Lower leg skin (tissue), 3 donors: ENCODE data around the gene FARS2.

ENCODE experiments used
- POLR2A ChIP-seq, 2 donors: fragments of 450-650 bp; IDR thresholded peaks; one replicate each; pipeline ENCODE4 v1.6.1; 2016 to 2017; ENCODE audit warnings: antibody characterized with exemption in 2 of 2, mild to moderate bottlenecking in 1 of 2, moderate library complexity in 1 of 2
- TF ChIP-seq, protein P1 (sequence below), 3 donors: fragments of 450-650 bp; IDR thresholded peaks; one replicate each; pipeline ENCODE4 v1.5.1; 2016; ENCODE audit warnings: antibody characterized with exemption in 3 of 3, mild to moderate bottlenecking in 3 of 3, moderate library complexity in 2 of 3

DNA sequence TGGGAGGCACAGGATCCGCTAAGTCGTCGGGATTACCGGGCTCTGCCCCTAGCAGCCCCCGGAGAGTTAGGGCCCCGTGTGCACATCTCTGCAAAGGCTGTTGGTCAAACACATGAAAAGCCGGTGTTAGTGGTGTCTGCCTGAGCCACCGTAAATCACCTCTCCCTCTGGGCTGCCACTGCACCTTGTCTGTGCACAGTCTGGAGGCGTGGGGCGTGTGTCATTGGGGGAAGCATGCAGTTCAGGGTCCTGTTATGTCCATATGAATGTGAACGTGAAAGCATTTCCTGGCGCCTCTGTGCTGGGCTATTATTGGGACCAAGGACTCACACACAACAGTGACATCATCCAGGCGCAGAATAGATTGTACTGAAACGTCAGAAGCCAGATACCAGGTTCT lies 439.9 kb downstream of the FARS2 start:
- TF ChIP-seq, protein P1, sequence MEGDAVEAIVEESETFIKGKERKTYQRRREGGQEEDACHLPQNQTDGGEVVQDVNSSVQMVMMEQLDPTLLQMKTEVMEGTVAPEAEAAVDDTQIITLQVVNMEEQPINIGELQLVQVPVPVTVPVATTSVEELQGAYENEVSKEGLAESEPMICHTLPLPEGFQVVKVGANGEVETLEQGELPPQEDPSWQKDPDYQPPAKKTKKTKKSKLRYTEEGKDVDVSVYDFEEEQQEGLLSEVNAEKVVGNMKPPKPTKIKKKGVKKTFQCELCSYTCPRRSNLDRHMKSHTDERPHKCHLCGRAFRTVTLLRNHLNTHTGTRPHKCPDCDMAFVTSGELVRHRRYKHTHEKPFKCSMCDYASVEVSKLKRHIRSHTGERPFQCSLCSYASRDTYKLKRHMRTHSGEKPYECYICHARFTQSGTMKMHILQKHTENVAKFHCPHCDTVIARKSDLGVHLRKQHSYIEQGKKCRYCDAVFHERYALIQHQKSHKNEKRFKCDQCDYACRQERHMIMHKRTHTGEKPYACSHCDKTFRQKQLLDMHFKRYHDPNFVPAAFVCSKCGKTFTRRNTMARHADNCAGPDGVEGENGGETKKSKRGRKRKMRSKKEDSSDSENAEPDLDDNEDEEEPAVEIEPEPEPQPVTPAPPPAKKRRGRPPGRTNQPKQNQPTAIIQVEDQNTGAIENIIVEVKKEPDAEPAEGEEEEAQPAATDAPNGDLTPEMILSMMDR (IDR thresholded peaks at IDR 0.05) = no peak
- no peak for TF ChIP-seq POLR2A (IDR thresholded peaks at IDR 0.05)
